Measurements from ENCODE around the gene TLE5. TPM values are rescaled to one million over a fixed set of nuclear protein-coding genes. Genes with fewer than 3 reads are reported as not detected.

The TLE5 gene
- total and polyA plus RNA-seq, 2 experiments from 2014 or later, result 130 to 154 TPM

GRCh38 chr19:3100747-3101730 is 38.7 kb upstream of the TLE5 start (continued):
- no peak for TF ChIP-seq REST (IDR thresholded peaks at IDR 0.05; ENCODE audit: unreplicated experiment)
- TF ChIP-seq ZNF114 (CRISPR knock-in tag; IDR thresholded peaks at IDR 0.05), result no peak
- no peak for TF ChIP-seq CTCF (conservative IDR thresholded peaks at IDR 0.05; ENCODE audit: low read depth in 2 of 2)
- TF ChIP-seq ZNF331 (CRISPR knock-in tag; IDR thresholded peaks at IDR 0.05; ENCODE audit: low read depth), result no peak

GRCh38 chr19:3100331-3100730 is 38.0 kb upstream of the TLE5 start:
- no peak overlapping the region for H3K27ac Mint-ChIP-seq
- Histone ChIP-seq H3K4me1 (ENCODE audit: insufficient read depth) (peaks cover 12% of the 10 kb centered on the region), H4K20me1 (replicated peaks; ENCODE audit: insufficient read depth) (peaks cover 6% of the 10 kb centered on the region), H3K27me3 (ENCODE audit: insufficient read depth) (no peaks in the 10 kb centered on the region), H3K27ac (ENCODE audit: low read depth) (no peak overlapping the region), H3F3A (replicated peaks; ENCODE audit: low read depth) (no peaks in the 10 kb centered on the region), H3K79me2 (replicated peaks; ENCODE audit: insufficient read depth) (peaks cover 77% of the 10 kb centered on the region), H3K9me2 (ENCODE audit: insufficient read depth) (no peaks in the 10 kb centered on the region), H3K36me3 (ENCODE audit: insufficient read depth) (no peaks in the 10 kb centered on the region), H3K4me3 (no peak overlapping the region), H2AFZ (no peak overlapping the region), H3K4me2 (no peak overlapping the region)
- DNase-seq (ENCODE audit: low spot score) (no peak), ATAC-seq (no peak)
- peaks cover 17% of the 10 kb centered on the region for H3K4me1 Mint-ChIP-seq
- no peak overlapping the region for H3K4me3 Mint-ChIP-seq
- H3K36me3 Mint-ChIP-seq (ENCODE audit: low read depth), result no peaks in the 10 kb centered on the region
- no peaks in the 10 kb centered on the region for H3K9me3 Mint-ChIP-seq
- TF ChIP-seq ZNF331 (CRISPR knock-in tag; IDR thresholded peaks at IDR 0.05; ENCODE audit: low read depth), result no peak
- H3K27me3 Mint-ChIP-seq (ENCODE audit: insufficient read depth, low read depth, poor library complexity), result peaks cover 12% of the 10 kb centered on the region

Data from GM23338 (cell line).